Type B pancreatic cell (in vitro differentiated cells): Measurements from ENCODE around the gene PTPRO. TPM values are rescaled to one million over a fixed set of nuclear protein-coding genes. Genes with fewer than 3 reads are reported as not detected.

Source experiments
- DNase-seq: peaks from one replicate; pipeline ENCODE4 v3.0.0; 2021; ENCODE audit warnings: mixed read lengths; ENCODE audit not compliant: unreplicated experiment; ENCODE audit errors: extremely low spot score
- H3K27ac Mint-ChIP-seq: 2 replicates; pipeline ENCODE4 v1.8.0; 2021; ENCODE audit warnings: mild to moderate bottlenecking, mixed read lengths
- H3K27me3 Mint-ChIP-seq: 2 replicates; pipeline ENCODE4 v1.8.0; 2021; ENCODE audit warnings: mixed read lengths
- H3K36me3 Mint-ChIP-seq: 2 replicates; pipeline ENCODE4 v1.8.0; 2021; ENCODE audit warnings: mixed read lengths
- H3K4me1 Mint-ChIP-seq: one replicate; pipeline ENCODE4 v1.8.0; 2021; ENCODE audit warnings: mixed read lengths; ENCODE audit not compliant: unreplicated experiment
- H3K4me3 Mint-ChIP-seq: 2 replicates; pipeline ENCODE4 v1.8.0; 2021; ENCODE audit warnings: mild to moderate bottlenecking, mixed read lengths
- H3K9me3 Mint-ChIP-seq: 2 replicates; pipeline ENCODE4 v1.8.0; 2021; ENCODE audit warnings: mixed read lengths
- CTCF ChIP-seq: fragments of 200-600 bp; sonication (generic); conservative IDR thresholded peaks from 2 replicates; pipeline ENCODE4 v1.5.0; 2021; ENCODE audit warnings: antibody characterized with exemption, mild to moderate bottlenecking
- total RNA-seq: library from RNA; stranded (reverse); gene quantifications from 2 replicates; pipeline ENCODE4 v1.2.1, GENCODE V29; 2021; ENCODE audit warnings: low replicate concordance

PTPRO gene
- total RNA-seq, 1 donor from 2014 or later: 7.8 TPM

- Mint-ChIP-seq H3K4me1 (no peaks in the 10 kb centered on the region), H3K27ac (peak overlapping the region; percentile 5), H3K4me3 (peak overlapping the region; percentile 12)
Measured at GRCh38 chr12:15528666-15529065, 206.4 kb downstream of the PTPRO start.

GRCh38 chr12:15530361-15530760, 208.1 kb downstream of the PTPRO start:
- Mint-ChIP-seq H3K27me3 (no peaks in the 10 kb centered on the region), H3K4me3 (no peak overlapping the region), H3K9me3 (peaks cover 5% of the 10 kb centered on the region), H3K27ac (no peak overlapping the region), H3K4me1 (no peaks in the 10 kb centered on the region), H3K36me3 (peaks cover 28% of the 10 kb centered on the region)
- no peak for TF ChIP-seq CTCF
- no peak for DNase-seq

More at GRCh38 chr12:15528666-15529065, 206.4 kb downstream of the PTPRO start:
- TF ChIP-seq CTCF: no peak
- Mint-ChIP-seq H3K9me3 (peaks cover 5% of the 10 kb centered on the region), H3K36me3 (peaks cover 28% of the 10 kb centered on the region), H3K27me3 (no peaks in the 10 kb centered on the region)
- no peak for DNase-seq

GRCh38 chr12:15532364-15532977, 210.2 kb downstream of the PTPRO start:
- H3K27ac Mint-ChIP-seq: no peak overlapping the region
- no peak overlapping the region for H3K4me3 Mint-ChIP-seq
- H3K36me3 Mint-ChIP-seq: peaks cover 18% of the 10 kb centered on the region
- H3K4me1 Mint-ChIP-seq: no peaks in the 10 kb centered on the region
- H3K27me3 Mint-ChIP-seq: no peaks in the 10 kb centered on the region
- peak; percentile 69 for TF ChIP-seq CTCF
- DNase-seq: no peak
- H3K9me3 Mint-ChIP-seq: peaks cover 5% of the 10 kb centered on the region

- no peak for TF ChIP-seq CTCF
- H3K27ac Mint-ChIP-seq: no peak overlapping the region
- peaks cover 3% of the 10 kb centered on the region for H3K27me3 Mint-ChIP-seq
- no peak overlapping the region for H3K4me3 Mint-ChIP-seq
- no peak for DNase-seq
- H3K36me3 Mint-ChIP-seq: peaks cover 10% of the 10 kb centered on the region
- H3K9me3 Mint-ChIP-seq: no peaks in the 10 kb centered on the region
- no peaks in the 10 kb centered on the region for H3K4me1 Mint-ChIP-seq
Measured at GRCh38 chr12:15534322-15534721, 212.0 kb downstream of the PTPRO start.

- Mint-ChIP-seq H3K4me1 (no peaks in the 10 kb centered on the region), H3K27ac (no peak overlapping the region), H3K4me3 (no peak overlapping the region), H3K36me3 (peaks cover 9% of the 10 kb centered on the region), H3K27me3 (peaks cover 3% of the 10 kb centered on the region), H3K9me3 (no peaks in the 10 kb centered on the region)
- no peak for TF ChIP-seq CTCF
- DNase-seq: no peak
Measured at GRCh38 chr12:15534874-15535273, 212.6 kb downstream of the PTPRO start.
